ENCODE measurements around the gene RP2. TPM values are rescaled to one million over a fixed set of nuclear protein-coding genes. Genes with fewer than 3 reads are reported as not detected.

RP2 gene
- total RNA-seq, 1 experiment from 2014 or later = 32.7 TPM

DNA sequence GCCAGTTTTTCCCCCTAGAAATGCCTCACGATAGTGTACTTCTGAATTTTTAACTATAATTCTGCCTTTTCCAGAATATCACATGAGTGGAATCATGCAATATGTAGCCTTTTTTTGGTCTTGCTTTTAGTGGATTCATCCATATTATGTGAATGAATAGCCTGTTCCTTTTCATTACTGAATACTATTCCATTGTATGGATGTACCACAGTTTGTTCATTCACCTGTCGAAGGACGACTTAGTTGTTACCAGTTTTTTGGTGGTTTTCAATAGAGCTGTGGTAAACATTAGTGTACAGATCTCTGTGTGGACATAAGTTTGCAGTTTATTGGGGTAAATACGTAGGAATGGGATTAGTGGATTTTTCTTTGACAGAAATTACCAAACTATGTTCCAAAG lies 83.4 kb downstream of the RP2 start:
- POLR2A ChIA-PET = no interaction called here

DNA sequence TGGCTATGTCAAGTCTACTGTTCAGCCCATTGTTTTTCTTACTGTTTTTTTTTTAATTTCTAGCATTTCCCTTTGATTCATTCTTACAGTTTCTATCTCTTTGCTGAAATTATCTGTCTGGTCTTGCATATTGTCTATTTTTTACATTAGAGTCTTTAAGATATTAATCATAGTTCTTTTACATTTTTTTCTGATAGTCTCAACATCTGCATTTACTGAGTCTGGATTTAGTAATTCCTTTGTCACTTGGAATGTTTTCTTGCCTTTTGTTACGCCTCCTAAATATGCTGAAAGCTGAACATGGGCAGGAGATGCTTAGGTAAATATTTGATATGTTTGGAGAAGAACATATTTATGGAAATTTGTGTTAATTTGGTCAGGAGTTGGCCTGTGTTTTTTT lies 85.8 kb downstream of the RP2 start:
- POLR2A ChIA-PET = no interaction called here
- BruUV-seq (replicated peaks) = no TSS peak
- H3K27ac Mint-ChIP-seq (ENCODE audit: unreplicated experiment) = no peak overlapping the region

More for the DNA sequence above, 83.4 kb downstream of the RP2 start:
- CTCF ChIA-PET = no interaction called here
- H3K4me3 ChIP-seq (ENCODE audit: low read depth, low read length) = no peak overlapping the region
- DNase-seq = no peak
- H3K36me3 ChIP-seq (ENCODE audit: control insufficient read depth, insufficient read depth, low read length) = no peaks in the 10 kb centered on the region
- H3K4me1 ChIP-seq = peaks cover 3% of the 10 kb centered on the region; the same call in 1 of the 2 replicates
- intact Hi-C loops (cut with micrococcal nuclease; ENCODE audit: unreplicated experiment) = no loop called here
- H3K4me3 Mint-ChIP-seq (ENCODE audit: unreplicated experiment) = no peak overlapping the region
- TF ChIP-seq, protein P1, sequence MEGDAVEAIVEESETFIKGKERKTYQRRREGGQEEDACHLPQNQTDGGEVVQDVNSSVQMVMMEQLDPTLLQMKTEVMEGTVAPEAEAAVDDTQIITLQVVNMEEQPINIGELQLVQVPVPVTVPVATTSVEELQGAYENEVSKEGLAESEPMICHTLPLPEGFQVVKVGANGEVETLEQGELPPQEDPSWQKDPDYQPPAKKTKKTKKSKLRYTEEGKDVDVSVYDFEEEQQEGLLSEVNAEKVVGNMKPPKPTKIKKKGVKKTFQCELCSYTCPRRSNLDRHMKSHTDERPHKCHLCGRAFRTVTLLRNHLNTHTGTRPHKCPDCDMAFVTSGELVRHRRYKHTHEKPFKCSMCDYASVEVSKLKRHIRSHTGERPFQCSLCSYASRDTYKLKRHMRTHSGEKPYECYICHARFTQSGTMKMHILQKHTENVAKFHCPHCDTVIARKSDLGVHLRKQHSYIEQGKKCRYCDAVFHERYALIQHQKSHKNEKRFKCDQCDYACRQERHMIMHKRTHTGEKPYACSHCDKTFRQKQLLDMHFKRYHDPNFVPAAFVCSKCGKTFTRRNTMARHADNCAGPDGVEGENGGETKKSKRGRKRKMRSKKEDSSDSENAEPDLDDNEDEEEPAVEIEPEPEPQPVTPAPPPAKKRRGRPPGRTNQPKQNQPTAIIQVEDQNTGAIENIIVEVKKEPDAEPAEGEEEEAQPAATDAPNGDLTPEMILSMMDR (IDR thresholded peaks at IDR 0.05; ENCODE audit: insufficient read depth in 1 of 2, low read depth in 1 of 2, low read length in 1 of 2, severe bottlenecking in 1 of 2, unreplicated experiment in 1 of 2) = no peak
- H3K9me3 ChIP-seq = no peaks in the 10 kb centered on the region
- peaks cover 7% of the 10 kb centered on the region for H3K36me3 Mint-ChIP-seq (ENCODE audit: insufficient read depth, unreplicated experiment)
- no peaks in the 10 kb centered on the region for H3K4me1 Mint-ChIP-seq (ENCODE audit: low read depth, unreplicated experiment)
- H3K27ac Mint-ChIP-seq (ENCODE audit: unreplicated experiment) = no peak overlapping the region
- no TSS peak for BruUV-seq (replicated peaks)
- no peaks in the 10 kb centered on the region for H3K27me3 Mint-ChIP-seq (ENCODE audit: insufficient read depth, unreplicated experiment)
- no peaks in the 10 kb centered on the region for H3K9me3 Mint-ChIP-seq (ENCODE audit: unreplicated experiment)
- H3K27me3 ChIP-seq (replicated peaks; ENCODE audit: control insufficient read depth, insufficient read depth, low read length) = no peaks in the 10 kb centered on the region

GRCh38 chrX:46927718-46928117 lies 90.9 kb downstream of the RP2 start:
- POLR2A ChIA-PET = no interaction called here
- H3K4me1 Mint-ChIP-seq (ENCODE audit: low read depth, unreplicated experiment) = peaks cover 15% of the 10 kb centered on the region
- no peaks in the 10 kb centered on the region for H3K27me3 ChIP-seq (replicated peaks; ENCODE audit: control insufficient read depth, insufficient read depth, low read length)
- H3K4me1 ChIP-seq = no peaks in the 10 kb centered on the region
- CTCF ChIA-PET = no interaction called here
- H3K36me3 ChIP-seq (ENCODE audit: control insufficient read depth, insufficient read depth, low read length) = no peaks in the 10 kb centered on the region
- no peak overlapping the region for H3K4me3 ChIP-seq (ENCODE audit: low read depth, low read length)
- no peaks in the 10 kb centered on the region for H3K9me3 ChIP-seq
- no peaks in the 10 kb centered on the region for H3K36me3 Mint-ChIP-seq (ENCODE audit: insufficient read depth, unreplicated experiment)
- BruUV-seq (replicated peaks) = no TSS peak
- intact Hi-C loops (cut with micrococcal nuclease; ENCODE audit: unreplicated experiment) = no loop called here
- H3K27me3 Mint-ChIP-seq (ENCODE audit: insufficient read depth, unreplicated experiment) = no peaks in the 10 kb centered on the region
- no peak overlapping the region for H3K27ac Mint-ChIP-seq (ENCODE audit: unreplicated experiment)
- no peak overlapping the region for H3K4me3 Mint-ChIP-seq (ENCODE audit: unreplicated experiment)
- DNase-seq = no peak
- TF ChIP-seq, protein P1 (IDR thresholded peaks at IDR 0.05; ENCODE audit: insufficient read depth in 1 of 2, low read depth in 1 of 2, low read length in 1 of 2, severe bottlenecking in 1 of 2, unreplicated experiment in 1 of 2) = no peak
- no peaks in the 10 kb centered on the region for H3K9me3 Mint-ChIP-seq (ENCODE audit: unreplicated experiment)

More for the DNA sequence above, 85.8 kb downstream of the RP2 start:
- Histone ChIP-seq H3K36me3 (ENCODE audit: control insufficient read depth, insufficient read depth, low read length) (no peaks in the 10 kb centered on the region), H3K4me1 (peaks cover 3% of the 10 kb centered on the region; the same call in 1 of the 2 replicates), H3K27me3 (replicated peaks; ENCODE audit: control insufficient read depth, insufficient read depth, low read length) (no peaks in the 10 kb centered on the region), H3K4me3 (ENCODE audit: low read depth, low read length) (no peak overlapping the region), H3K9me3 (no peaks in the 10 kb centered on the region)
- TF ChIP-seq, protein P1 (IDR thresholded peaks at IDR 0.05; ENCODE audit: insufficient read depth in 1 of 2, low read depth in 1 of 2, low read length in 1 of 2, severe bottlenecking in 1 of 2, unreplicated experiment in 1 of 2) = no peak
- H3K36me3 Mint-ChIP-seq (ENCODE audit: insufficient read depth, unreplicated experiment) = peaks cover 7% of the 10 kb centered on the region
- CTCF ChIA-PET = no interaction called here
- no peaks in the 10 kb centered on the region for H3K4me1 Mint-ChIP-seq (ENCODE audit: low read depth, unreplicated experiment)
- no peak overlapping the region for H3K4me3 Mint-ChIP-seq (ENCODE audit: unreplicated experiment)
- no peaks in the 10 kb centered on the region for H3K9me3 Mint-ChIP-seq (ENCODE audit: unreplicated experiment)
- no peak for DNase-seq
- intact Hi-C loops (cut with micrococcal nuclease; ENCODE audit: unreplicated experiment) = no loop called here
- no peaks in the 10 kb centered on the region for H3K27me3 Mint-ChIP-seq (ENCODE audit: insufficient read depth, unreplicated experiment)

Data from Caco-2 (cell line).